Spleen (tissue), 11 donors: ENCODE measurements around the gene PERCC1. TPM values are rescaled to one million over a fixed set of nuclear protein-coding genes. Genes with fewer than 3 reads are reported as not detected.

Source experiments
- DNase-seq: peaks from one replicate; pipeline ENCODE4 v3.0.0-alpha.2; 2020
- H3K27ac ChIP-seq, 8 donors: fragments of 200-600 bp; sonication (generic) in 7 of 8; 1 replicate in 4 of 8; 2 replicates in 4 of 8; pipeline versions ENCODE4 v1.5.0 to v1.8.0; 2016 to 2021; ENCODE audit warnings: inconsistent platforms in 4 of 8, mild to moderate bottlenecking in 4 of 8, moderate library complexity in 1 of 8
- H3K27me3 ChIP-seq, 7 donors: fragments of 200-600 bp; sonication (generic) in 6 of 7; replicated peaks in 1 of 7; 1 replicate in 4 of 7; 2 replicates in 3 of 7; pipeline versions ENCODE4 v1.5.0 to v1.8.0; 2016 to 2021; ENCODE audit warnings: inconsistent platforms in 3 of 7, mild to moderate bottlenecking in 1 of 7
- H3K36me3 ChIP-seq, 6 donors: fragments of 200-600 bp; sonication (generic) in 5 of 6; 1 replicate in 4 of 6; 2 replicates in 2 of 6; pipeline versions ENCODE4 v1.5.0 to v1.8.0; 2016 to 2021; ENCODE audit warnings: inconsistent platforms in 2 of 6
- H3K4me1 ChIP-seq, 6 donors: fragments of 200-600 bp; sonication (generic) in 5 of 6; 1 replicate in 3 of 6; 2 replicates in 3 of 6; pipeline versions ENCODE4 v1.5.0 to v1.8.0; 2016 to 2021; ENCODE audit warnings: inconsistent platforms in 3 of 6
- H3K4me3 ChIP-seq, 8 donors: fragments of 200-600 bp; sonication (generic) in 7 of 8; 1 replicate in 4 of 8; 2 replicates in 4 of 8; pipeline versions ENCODE4 v1.5.0 to v1.8.0; 2016 to 2021; ENCODE audit warnings: inconsistent platforms in 4 of 8, mild to moderate bottlenecking in 4 of 8, moderate library complexity in 2 of 8
- H3K9me3 ChIP-seq, 8 donors: fragments of 200-600 bp; sonication (generic) in 7 of 8; 1 replicate in 4 of 8; 2 replicates in 4 of 8; pipeline versions ENCODE4 v1.5.0 to v1.8.0; 2016 to 2021; ENCODE audit warnings: inconsistent platforms in 4 of 8
- CTCF ChIP-seq, 11 experiments: fragments of 200-600 bp in 7 of 11; fragments of 450-650 bp in 4 of 11; sonication (generic) in 4 of 11; IDR thresholded peaks in 8 of 11; conservative IDR thresholded peaks in 3 of 11; 1 replicate in 7 of 11; 2 replicates in 4 of 11; pipeline versions ENCODE4 v1.4.0 to v1.8.0; 2016 to 2021; ENCODE audit warnings: antibody characterized with exemption in 11 of 11, inconsistent platforms in 4 of 11, mild to moderate bottlenecking in 1 of 11
- POLR2A ChIP-seq, 3 donors: fragments of 450-650 bp; IDR thresholded peaks; one replicate each; pipeline ENCODE4 v1.5.1; 2017; ENCODE audit warnings: antibody characterized with exemption in 3 of 3, mild to moderate bottlenecking in 1 of 3
- POLR2AphosphoS5 ChIP-seq, 3 donors: sonication (generic); formaldehyde crosslinking; IDR thresholded peaks; one replicate each; pipeline ENCODE4 v1.5.1; 2017; ENCODE audit warnings: antibody characterized with exemption in 3 of 3
- WGBS, 5 donors: extraction: QIAGEN DNeasy Blood & Tissue Kit in 3 of 5; methylation state at CpG; one replicate each; pipeline versions ENCODE4 v1.1.5 to v1.1.7; 2013 to 2018; 5-methylcytosine and 5-hydroxymethylcytosine counted together
- intact Hi-C: fragments of 100-400 bp; cut with DNase I; formaldehyde crosslinking; loops from one replicate; pipeline ENCODE4 v1.15.0; 2023; ENCODE audit warnings: low total_unique reads
- polyA plus RNA-seq, 3 donors: library from polyadenylated mRNA; stranded (reverse); fragments of 200-250 nt; gene quantifications; one replicate each; pipeline ENCODE4 v1.2.1, GENCODE V29; 2013
- total RNA-seq, 7 donors: library from RNA; depleted of rRNA in 3 of 7; stranded (reverse); fragments of >200 nt in 3 of 7; fragmentation: NEBNext Ultra II Directional in 4 of 7; extraction: Animal tissue kit (Norgen Biotek cat#: 25700) in 4 of 7; gene quantifications; one replicate each; pipeline versions ENCODE4 v1.1.0 to v1.2.1, GENCODE V29; 2016 to 2021
- donor health status: healthy with polysubstance abuse.
- donor health status: DM: no; HTN: no; CAD: no; lungs with moderate emphysema.
- donor health status: DM: no; HTN: no; CAD: no.
- donor health status: Bipolar disorder and iron deficiency.
- donor health status: healthy.
- donor health status: DM: no; HTN: no; CAD: no.
- donor health status: DM: yes; HTN: yes; CAD: no.

Gene PERCC1
- total and polyA plus RNA-seq, 10 donors = 0.11 to 1.3 (median 0.73) TPM; not detected in 7

- 92 to 98% (median 94%) methylated on average over 24 to 41 of the region's 41 CpGs for WGBS, 5 donors
- H3K9me3 ChIP-seq = no peaks in the 10 kb centered on the region
- DNase-seq = no peak
- no peak overlapping the region for H3K4me3 ChIP-seq
- peaks cover 0 to 95% (median 82%) of the 10 kb centered on the region in 6 donors for H3K36me3 ChIP-seq
- H3K27me3 ChIP-seq = no peaks in the 10 kb centered on the region
- TF ChIP-seq POLR2A (IDR thresholded peaks at IDR 0.05) = no peak
- no peak for TF ChIP-seq POLR2AphosphoS5 (IDR thresholded peaks at IDR 0.05)
- intact Hi-C loops = no loop called here
- peaks cover 0 to 23% (median 12%) of the 10 kb centered on the region in 6 donors for H3K4me1 ChIP-seq
- H3K27ac ChIP-seq = no peak overlapping the region
Measured at GRCh38 chr16:1455190-1456171, 24.6 kb downstream of the PERCC1 start.

GRCh38 chr16:1456951-1457350 lies 26.1 kb downstream of the PERCC1 start:
- WGBS, 5 donors = 86 to 94% (median 87%) methylated on average over 8 to 16 of the region's 16 CpGs
- TF ChIP-seq POLR2AphosphoS5 (IDR thresholded peaks at IDR 0.05) (no peak), POLR2A (IDR thresholded peaks at IDR 0.05) (no peak), CTCF (IDR thresholded peaks at IDR 0.05 in 8 of 11, conservative IDR thresholded peaks at IDR 0.05 in 3 of 11) (no peak)
- H3K9me3 ChIP-seq = no peaks in the 10 kb centered on the region
- H3K36me3 ChIP-seq = peaks cover 0 to 95% (median 79%) of the 10 kb centered on the region in 6 donors
- H3K27me3 ChIP-seq = no peaks in the 10 kb centered on the region
- DNase-seq = no peak
- no peak overlapping the region for H3K4me3 ChIP-seq
- H3K27ac ChIP-seq = no peak overlapping the region
- intact Hi-C loops = no loop called here
- peaks cover 0 to 23% (median 12%) of the 10 kb centered on the region in 6 donors for H3K4me1 ChIP-seq

- Histone ChIP-seq H3K27ac (peak overlapping the region in 3 of 8 donors; percentile 62 to 69 (median 62)), H3K4me1 (peaks cover 0 to 23% (median 12%) of the 10 kb centered on the region in 6 donors), H3K36me3 (peaks cover 0 to 94% (median 71%) of the 10 kb centered on the region in 6 donors), H3K9me3 (no peaks in the 10 kb centered on the region), H3K4me3 (no peak overlapping the region), H3K27me3 (no peaks in the 10 kb centered on the region)
- DNase-seq = no peak
- TF ChIP-seq POLR2AphosphoS5 (IDR thresholded peaks at IDR 0.05) (peak in 2 of 3 donors; percentile 15 to 28), POLR2A (IDR thresholded peaks at IDR 0.05) (no peak), CTCF (IDR thresholded peaks at IDR 0.05 in 8 of 11, conservative IDR thresholded peaks at IDR 0.05 in 3 of 11) (no peak)
- intact Hi-C loops = no loop called here
- WGBS, 5 donors = 72 to 82% (median 80%) methylated on average over 31 to 42 of the region's 42 CpGs
Measured at GRCh38 chr16:1457489-1458245, 26.8 kb downstream of the PERCC1 start.

GRCh38 chr16:1458336-1458976 lies 27.6 kb downstream of the PERCC1 start:
- WGBS, 5 donors = 79 to 87% (median 83%) methylated on average over 23 to 26 of the region's 26 CpGs

More at GRCh38 chr16:1458336-1458976, 27.6 kb downstream of the PERCC1 start:
- Histone ChIP-seq H3K4me3 (peak overlapping the region in 1 of 8 donors; percentile 13), H3K27ac (peak overlapping the region in 6 of 8 donors; percentile 22 to 69 (median 58)), H3K36me3 (peaks cover 0 to 94% (median 65%) of the 10 kb centered on the region in 6 donors), H3K9me3 (no peaks in the 10 kb centered on the region), H3K27me3 (no peaks in the 10 kb centered on the region), H3K4me1 (peaks cover 0 to 23% (median 12%) of the 10 kb centered on the region in 6 donors)
- intact Hi-C loops = no loop called here
- DNase-seq = no peak
- TF ChIP-seq POLR2A (IDR thresholded peaks at IDR 0.05) = no peak
- TF ChIP-seq POLR2AphosphoS5 (IDR thresholded peaks at IDR 0.05) = no peak
- TF ChIP-seq CTCF (IDR thresholded peaks at IDR 0.05 in 8 of 11, conservative IDR thresholded peaks at IDR 0.05 in 3 of 11) = no peak
